Pancreas (tissue), 10 donors: ENCODE results near the gene C1QTNF5. TPM values are rescaled to one million over a fixed set of nuclear protein-coding genes. Genes with fewer than 3 reads are reported as not detected.

Experiments
- ATAC-seq, 4 donors: fragments of 200-7000 bp; cut with Tn5 transposase; one replicate each; pipeline versions ENCODE4 v1.8.0 to v1.9.1; 2020; ENCODE audit warnings: mild to moderate bottlenecking in 4 of 4, moderate library complexity in 4 of 4
- DNase-seq, 6 donors: peaks; one replicate each; pipeline ENCODE4 v3.0.0-alpha.2; 2020
- FAIRE-seq: peaks from 2 replicates; lab custom pipeline; 2012; peaks lifted over from hg19 to GRCh38; lab: Jason Lieb, UNC
- H3K27ac ChIP-seq, 4 donors: fragments of 200-600 bp; sonication (generic); 1 replicate in 3 of 4; 2 replicates in 1 of 4; pipeline versions ENCODE4 v1.5.0 to v1.8.0; 2020
- H3K27me3 ChIP-seq, 4 donors: fragments of 200-600 bp; one replicate each; pipeline ENCODE4 v1.8.0; 2021
- H3K36me3 ChIP-seq, 3 donors: fragments of 200-600 bp; sonication (generic) in 1 of 3; one replicate each; pipeline versions ENCODE4 v1.5.0 to v1.8.0; 2020 to 2021
- H3K4me1 ChIP-seq, 3 donors: fragments of 200-600 bp; one replicate each; pipeline ENCODE4 v1.8.0; 2021
- H3K4me3 ChIP-seq, 4 donors: fragments of 200-600 bp; sonication (generic) in 2 of 4; one replicate each; pipeline versions ENCODE4 v1.5.0 to v1.8.0; 2020 to 2021
- H3K9me3 ChIP-seq, 4 donors: fragments of 200-600 bp; one replicate each; pipeline ENCODE4 v1.8.0; 2021
- CTCF ChIP-seq, 4 donors: fragments of 200-600 bp; sonication (generic) in 3 of 4; IDR thresholded peaks; one replicate each; pipeline versions ENCODE4 v1.5.0 to v1.8.0; 2021; ENCODE audit warnings: antibody characterized with exemption in 4 of 4
- WGBS, 2 donors: extraction: QIAGEN DNeasy Blood & Tissue Kit; methylation state at CpG; one replicate each; pipeline ENCODE4 v1.1.7; 2013; 5-methylcytosine and 5-hydroxymethylcytosine counted together
- intact Hi-C, 3 donors: fragments of 100-400 bp; cut with DNase I; formaldehyde crosslinking; loops; one replicate each; pipeline versions ENCODE4 v1.11.1 to v1.14.2; 2022
- polyA plus RNA-seq, 2 donors: library from polyadenylated mRNA; stranded (reverse); fragments of 200-250 nt; gene quantifications; one replicate each; pipeline ENCODE4 v1.2.3, GENCODE V29; 2013
- total RNA-seq, 6 donors: library from RNA; stranded (reverse); fragmentation: NEBNext Ultra II Directional in 4 of 6; extraction: Animal tissue kit (Norgen Biotek cat#: 25700) in 4 of 6; gene quantifications; one replicate each; pipeline versions ENCODE4 v1.2.1 to v1.2.4, GENCODE V29; 2021 to 2023
- donor health status: healthy with polysubstance abuse.
- donor health status: DM: no; HTN: no; CAD: no; lungs with moderate emphysema.
- donor health status: DM: no; HTN: no; CAD: no.
- donor health status: control.
- donor health status: control.
- donor health status: Bipolar disorder and iron deficiency.
- donor health status: DM: yes; HTN: yes; CAD: no.
- donor health status: DM: no; HTN: no; CAD: no.
- donor health status: DM: no; HTN: no; CAD: no.
- donor health status: DM: yes; HTN: yes; CAD: no.

C1QTNF5 gene
- total and polyA plus RNA-seq, 8 donors: 6.7 to 27.9 (median 15.7) TPM

GRCh38 chr11:119337581-119338317 lies 2.9 kb downstream of the C1QTNF5 start:
- no peak for DNase-seq
- Histone ChIP-seq H3K4me1 (peaks cover 4 to 25% (median 16%) of the 10 kb centered on the region in 3 donors), H3K4me3 (no peak overlapping the region), H3K36me3 (no peaks in the 10 kb centered on the region), H3K9me3 (no peaks in the 10 kb centered on the region), H3K27me3 (no peaks in the 10 kb centered on the region), H3K27ac (no peak overlapping the region)
- intact Hi-C loops: loop anchor here in 1 of 3 donors (5.0 kb wide), 1 partner anchor 40 kb away; no protein-coding TSS in a partner anchor
- ATAC-seq: no peak
- no peak for TF ChIP-seq CTCF (IDR thresholded peaks at IDR 0.05)
- WGBS, 2 donors: 68 to 77% methylated on average over 9 of the region's 9 CpGs
- no peak for FAIRE-seq

GRCh38 chr11:119336744-119337469 lies 3.8 kb downstream of the C1QTNF5 start:
- H3K27ac ChIP-seq: no peak overlapping the region
- ATAC-seq (no peak), FAIRE-seq (no peak), DNase-seq (no peak)
- H3K4me1 ChIP-seq: peaks cover 4 to 25% (median 16%) of the 10 kb centered on the region in 3 donors
- H3K27me3 ChIP-seq: no peaks in the 10 kb centered on the region
- no peak for TF ChIP-seq CTCF (IDR thresholded peaks at IDR 0.05)
- H3K4me3 ChIP-seq: no peak overlapping the region
- intact Hi-C loops: loop anchor here in 1 of 3 donors (5.0 kb wide), 1 partner anchor 40 kb away; no protein-coding TSS in a partner anchor
- H3K9me3 ChIP-seq: no peaks in the 10 kb centered on the region
- 84 to 91% methylated on average over 9 of the region's 9 CpGs for WGBS, 2 donors
- no peaks in the 10 kb centered on the region for H3K36me3 ChIP-seq

- peak overlapping the region in 1 of 4 donors; percentile 90 for H3K4me3 ChIP-seq
- TF ChIP-seq CTCF (IDR thresholded peaks at IDR 0.05): no peak
- peaks cover 0 to 18% (median 9%) of the 10 kb centered on the region in 3 donors for H3K4me1 ChIP-seq
- DNase-seq (no peak), ATAC-seq (no peak), FAIRE-seq (no peak)
- H3K27ac ChIP-seq: no peak overlapping the region
- H3K27me3 ChIP-seq: no peaks in the 10 kb centered on the region
- WGBS, 2 donors: 85 to 87% methylated on average over 29 to 30 of the region's 30 CpGs
- intact Hi-C loops: loop anchor here in 1 of 3 donors (5.0 kb wide), 1 partner anchor 41 kb away; no protein-coding TSS in a partner anchor
- no peaks in the 10 kb centered on the region for H3K36me3 ChIP-seq
- no peaks in the 10 kb centered on the region for H3K9me3 ChIP-seq
Measured at GRCh38 chr11:119335655-119336543, 4.8 kb downstream of the C1QTNF5 start.

GRCh38 chr11:119335091-119335654 lies 5.5 kb downstream of the C1QTNF5 start:
- TF ChIP-seq CTCF (IDR thresholded peaks at IDR 0.05): no peak
- FAIRE-seq (no peak), ATAC-seq (no peak), DNase-seq (no peak)
- H3K36me3 ChIP-seq: no peaks in the 10 kb centered on the region
- H3K27me3 ChIP-seq: no peaks in the 10 kb centered on the region
- peaks cover 0 to 16% (median 8%) of the 10 kb centered on the region in 3 donors for H3K4me1 ChIP-seq
- intact Hi-C loops: loop anchor here in 1 of 3 donors (5.0 kb wide), 1 partner anchor 42 kb away; no protein-coding TSS in a partner anchor
- 41 to 49% methylated on average over 15 of the region's 15 CpGs for WGBS, 2 donors
- H3K27ac ChIP-seq: no peak overlapping the region
- H3K4me3 ChIP-seq: peak overlapping the region; percentile 68 to 90 (median 89)
- no peaks in the 10 kb centered on the region for H3K9me3 ChIP-seq
